ENCODE data around the gene COL15A1. TPM values are rescaled to one million over a fixed set of nuclear protein-coding genes. Genes with fewer than 3 reads are reported as not detected.

COL15A1 gene
- total RNA-seq, 2 experiments from 2014 or later, result not detected

DNA sequence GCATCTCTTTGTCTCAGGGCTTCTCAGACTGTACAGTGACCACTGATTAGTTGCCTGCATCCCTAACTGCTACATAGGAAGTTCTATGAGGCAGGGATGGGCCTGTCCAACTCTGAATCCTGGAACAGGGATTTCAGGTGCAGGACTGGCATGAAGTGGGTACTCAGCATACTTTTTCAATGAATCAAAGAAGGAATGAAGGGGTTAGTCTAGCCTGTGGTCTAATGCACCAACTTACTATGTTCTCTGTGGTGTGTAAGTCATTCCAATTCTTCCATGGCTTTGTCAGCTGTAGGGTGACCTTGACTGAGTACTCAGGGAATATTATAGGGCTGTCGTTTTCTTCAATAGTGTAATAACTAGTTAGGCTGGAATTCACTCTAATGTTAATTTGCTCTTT, 8.3 kb downstream of the COL15A1 start:
- no peaks in the 10 kb centered on the region for H3K36me3 Mint-ChIP-seq (ENCODE audit: low read depth)
- no peaks in the 10 kb centered on the region for H3K4me1 Mint-ChIP-seq
- ChIA-PET POLR2A (no interaction called here), CTCF (no interaction called here)
- H3K9me3 Mint-ChIP-seq (ENCODE audit: low read depth), result no peaks in the 10 kb centered on the region
- H3K4me3 Mint-ChIP-seq, result no peak overlapping the region
- ATAC-seq (no peak), DNase-seq (no peak)
- H3K27me3 Mint-ChIP-seq, result peaks cover 7% of the 10 kb centered on the region
- intact Hi-C loops (cut with DNase I, micrococcal nuclease), result no loop called here
- no peak overlapping the region for H3K27ac Mint-ChIP-seq

- H3K27me3 Mint-ChIP-seq, result peaks cover 6% of the 10 kb centered on the region
- H3K27ac Mint-ChIP-seq, result no peak overlapping the region
- no peaks in the 10 kb centered on the region for H3K36me3 Mint-ChIP-seq (ENCODE audit: low read depth)
- ChIA-PET POLR2A (no interaction called here), CTCF (no interaction called here)
- no peaks in the 10 kb centered on the region for H3K9me3 Mint-ChIP-seq (ENCODE audit: low read depth)
- intact Hi-C loops (cut with DNase I, micrococcal nuclease), result no loop called here
- no peaks in the 10 kb centered on the region for H3K4me1 Mint-ChIP-seq
- no peak overlapping the region for H3K4me3 Mint-ChIP-seq
- no peak for DNase-seq
- ATAC-seq, result no peak
Observed at GRCh38 chr9:98953581-98954243, 10.0 kb downstream of the COL15A1 start.

- Mint-ChIP-seq H3K27ac (no peak overlapping the region), H3K36me3 (ENCODE audit: low read depth) (no peaks in the 10 kb centered on the region), H3K4me3 (no peak overlapping the region), H3K27me3 (peaks cover 6% of the 10 kb centered on the region), H3K4me1 (no peaks in the 10 kb centered on the region), H3K9me3 (ENCODE audit: low read depth) (no peaks in the 10 kb centered on the region)
- ChIA-PET CTCF (interaction anchor here (1.0 kb wide), 1 partner anchor 97 kb away, joined by 4 read pairs; no protein-coding TSS in a partner anchor), POLR2A (no interaction called here)
- intact Hi-C loops (cut with DNase I, micrococcal nuclease), result no loop called here
- no peak for DNase-seq
- no peak for ATAC-seq
Observed at GRCh38 chr9:98954244-98954610, 10.5 kb downstream of the COL15A1 start.

DNA sequence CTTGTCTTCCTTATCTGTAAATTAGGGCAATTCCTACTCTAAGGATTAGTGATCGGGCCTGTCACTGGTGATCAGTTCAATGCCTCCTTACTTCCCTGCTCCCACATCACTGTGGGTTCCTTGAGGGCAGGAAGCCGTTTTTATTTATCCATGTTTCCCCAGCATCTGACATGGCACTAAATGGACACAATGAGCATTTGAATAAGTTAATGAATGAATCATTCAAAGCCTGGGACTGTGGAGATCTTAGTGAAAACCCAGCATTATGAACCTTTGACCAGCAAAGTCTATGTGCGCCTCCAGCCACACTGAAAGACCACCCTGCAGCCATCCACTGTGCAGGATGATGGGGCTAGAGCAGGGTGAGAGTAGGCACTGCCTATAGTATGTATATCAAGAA, 11.6 kb downstream of the COL15A1 start:
- Mint-ChIP-seq H3K27ac (no peak overlapping the region), H3K9me3 (ENCODE audit: low read depth) (no peaks in the 10 kb centered on the region), H3K4me1 (no peaks in the 10 kb centered on the region), H3K27me3 (peaks cover 7% of the 10 kb centered on the region), H3K4me3 (no peak overlapping the region), H3K36me3 (ENCODE audit: low read depth) (no peaks in the 10 kb centered on the region)
- no peak for ATAC-seq
- intact Hi-C loops (cut with DNase I, micrococcal nuclease), result no loop called here
- CTCF ChIA-PET, result interaction anchor here (0.7 to 1.0 kb wide), 3 partner anchors 41 to 277 kb away, joined by 3 to 4 read pairs (median 4); no protein-coding TSS in a partner anchor
- POLR2A ChIA-PET, result no interaction called here
- DNase-seq, result no peak

- Mint-ChIP-seq H3K27me3 (peaks cover 6% of the 10 kb centered on the region), H3K36me3 (ENCODE audit: low read depth) (no peaks in the 10 kb centered on the region), H3K4me1 (no peaks in the 10 kb centered on the region), H3K4me3 (no peak overlapping the region), H3K27ac (no peak overlapping the region), H3K9me3 (ENCODE audit: low read depth) (no peaks in the 10 kb centered on the region)
- ATAC-seq, result no peak
- intact Hi-C loops (cut with DNase I, micrococcal nuclease), result no loop called here
- ChIA-PET POLR2A (no interaction called here), CTCF (no interaction called here)
- no peak for DNase-seq
Observed at GRCh38 chr9:98957826-98958225, 14.1 kb downstream of the COL15A1 start.

- DNase-seq (no peak), ATAC-seq (no peak)
- Mint-ChIP-seq H3K9me3 (ENCODE audit: low read depth) (no peaks in the 10 kb centered on the region), H3K4me1 (no peaks in the 10 kb centered on the region), H3K36me3 (ENCODE audit: low read depth) (no peaks in the 10 kb centered on the region), H3K4me3 (no peak overlapping the region), H3K27ac (no peak overlapping the region), H3K27me3 (peaks cover 2% of the 10 kb centered on the region)
- ChIA-PET POLR2A (no interaction called here), CTCF (interaction anchor here (1.0 to 1.1 kb wide), 2 partner anchors 55 to 110 kb away, joined by 3 to 4 read pairs; no protein-coding TSS in a partner anchor)
- intact Hi-C loops (cut with DNase I, micrococcal nuclease), result no loop called here
Observed at GRCh38 chr9:98958271-98958984, 14.7 kb downstream of the COL15A1 start.

DNA sequence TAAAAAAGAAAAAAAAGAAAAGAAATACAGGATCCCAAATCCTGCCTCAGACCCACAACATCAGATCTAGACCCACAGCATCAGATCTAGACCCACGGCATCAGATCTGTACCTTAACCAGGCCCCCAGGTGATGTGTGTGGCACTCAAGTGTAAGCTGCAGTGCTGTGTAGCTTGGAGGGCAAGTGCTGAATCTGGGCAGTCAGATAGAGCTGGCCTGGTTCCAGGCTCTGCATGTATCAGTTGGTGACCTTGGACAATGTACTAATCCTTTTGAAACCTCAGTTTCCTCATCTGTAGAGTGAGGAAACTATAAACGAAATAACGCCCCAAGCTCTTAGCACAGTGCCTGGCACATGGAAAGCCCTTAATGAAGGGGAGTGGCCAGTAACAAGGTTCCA, 16.7 kb downstream of the COL15A1 start:
- ATAC-seq (no peak), DNase-seq (no peak)
- Mint-ChIP-seq H3K9me3 (ENCODE audit: low read depth) (no peaks in the 10 kb centered on the region), H3K4me3 (no peak overlapping the region), H3K36me3 (ENCODE audit: low read depth) (no peaks in the 10 kb centered on the region), H3K27ac (no peak overlapping the region), H3K27me3 (peaks cover 2% of the 10 kb centered on the region), H3K4me1 (no peaks in the 10 kb centered on the region)
- POLR2A ChIA-PET, result no interaction called here
- CTCF ChIA-PET, result interaction anchor here (0.7 kb wide), 1 partner anchor 39 kb away, joined by 3 read pairs; no protein-coding TSS in a partner anchor
- intact Hi-C loops (cut with DNase I, micrococcal nuclease), result no loop called here

DNA sequence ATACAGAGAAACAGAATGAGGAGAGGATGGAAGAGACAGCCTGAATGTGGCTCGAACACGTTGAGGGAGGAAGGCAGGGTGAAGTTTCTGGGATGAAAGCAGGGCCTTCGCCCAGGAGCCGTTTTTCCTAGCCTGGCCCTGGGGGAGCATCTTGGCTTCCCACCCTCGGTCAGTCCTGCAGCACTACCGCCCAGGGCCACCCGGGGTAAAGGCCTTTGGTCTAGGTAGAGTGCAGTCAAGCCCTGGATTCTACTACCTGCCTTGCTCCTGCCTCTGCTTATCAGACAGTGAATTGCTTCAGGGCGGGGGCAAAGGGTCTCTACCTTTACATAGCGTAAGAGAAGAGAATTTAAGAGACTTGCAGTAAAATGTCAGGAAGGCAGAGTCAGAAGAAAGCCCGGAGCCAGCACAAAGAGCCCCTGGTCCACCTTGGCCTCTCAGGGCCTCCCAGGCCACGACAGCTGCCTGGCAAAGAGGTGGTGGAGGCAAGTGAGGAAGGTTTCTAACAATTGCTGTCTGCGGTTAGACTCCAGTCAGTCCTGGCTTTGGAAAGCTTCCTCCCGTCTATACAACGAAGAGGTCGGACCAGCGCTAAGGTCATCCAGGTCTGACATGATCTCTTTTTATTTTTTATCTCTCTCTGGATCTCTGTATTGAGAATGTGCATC, 17.9 kb downstream of the COL15A1 start:
- intact Hi-C loops (cut with DNase I, micrococcal nuclease), result no loop called here
- POLR2A ChIA-PET, result no interaction called here
- peaks cover 2% of the 10 kb centered on the region for H3K27me3 Mint-ChIP-seq
- DNase-seq (no peak), ATAC-seq (no peak)
- H3K4me1 Mint-ChIP-seq, result no peaks in the 10 kb centered on the region
- no peaks in the 10 kb centered on the region for H3K9me3 Mint-ChIP-seq (ENCODE audit: low read depth)
- H3K36me3 Mint-ChIP-seq (ENCODE audit: low read depth), result no peaks in the 10 kb centered on the region
- no peak overlapping the region for H3K27ac Mint-ChIP-seq
- no peak overlapping the region for H3K4me3 Mint-ChIP-seq
- CTCF ChIA-PET, result no interaction called here

GRCh38 chr9:98962181-98962560, 18.5 kb downstream of the COL15A1 start:
- Mint-ChIP-seq H3K9me3 (ENCODE audit: low read depth) (no peaks in the 10 kb centered on the region), H3K4me1 (no peaks in the 10 kb centered on the region), H3K27ac (no peak overlapping the region), H3K27me3 (peaks cover 2% of the 10 kb centered on the region), H3K36me3 (ENCODE audit: low read depth) (no peaks in the 10 kb centered on the region), H3K4me3 (no peak overlapping the region)
- DNase-seq (no peak), ATAC-seq (no peak)
- POLR2A ChIA-PET, result no interaction called here
- CTCF ChIA-PET, result no interaction called here
- intact Hi-C loops (cut with DNase I, micrococcal nuclease), result no loop called here

DNA sequence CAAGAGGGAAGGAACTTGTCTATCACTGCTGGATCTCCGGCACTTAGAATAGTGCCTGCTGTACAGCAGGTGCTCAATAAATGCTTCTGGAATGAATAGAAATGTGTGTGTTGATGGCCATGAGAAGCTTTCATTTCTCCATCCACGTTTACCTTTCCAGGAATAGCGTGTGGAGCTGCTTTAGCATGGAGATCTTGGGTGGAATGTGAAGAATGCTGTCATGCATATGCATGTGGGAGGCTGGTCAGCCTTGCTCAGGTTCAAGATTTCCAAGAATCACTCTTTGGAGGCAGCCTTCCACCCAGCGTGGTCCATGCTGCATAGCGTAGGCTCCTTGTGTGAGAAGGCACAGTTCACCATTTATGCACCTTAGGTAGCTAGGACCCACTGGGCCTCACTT, 19.2 kb downstream of the COL15A1 start:
- ChIA-PET CTCF (no interaction called here), POLR2A (no interaction called here)
- intact Hi-C loops (cut with DNase I, micrococcal nuclease), result no loop called here
- Mint-ChIP-seq H3K27me3 (peaks cover 2% of the 10 kb centered on the region), H3K9me3 (ENCODE audit: low read depth) (no peaks in the 10 kb centered on the region), H3K36me3 (ENCODE audit: low read depth) (no peaks in the 10 kb centered on the region), H3K4me3 (no peak overlapping the region), H3K27ac (no peak overlapping the region), H3K4me1 (no peaks in the 10 kb centered on the region)
- DNase-seq, result no peak
- ATAC-seq, result no peak

- CTCF ChIA-PET, result interaction anchor here (0.7 kb wide), 1 partner anchor 9 kb away, joined by 3 read pairs; no protein-coding TSS in a partner anchor
- H3K36me3 Mint-ChIP-seq (ENCODE audit: low read depth), result no peaks in the 10 kb centered on the region
Observed at GRCh38 chr9:98964201-98964600, 20.5 kb downstream of the COL15A1 start.

GRCh38 chr9:98964911-98965336, 21.2 kb downstream of the COL15A1 start:
- Mint-ChIP-seq H3K36me3 (ENCODE audit: low read depth) (no peaks in the 10 kb centered on the region), H3K27me3 (no peaks in the 10 kb centered on the region), H3K27ac (no peak overlapping the region), H3K4me1 (no peaks in the 10 kb centered on the region), H3K9me3 (ENCODE audit: low read depth) (no peaks in the 10 kb centered on the region), H3K4me3 (no peak overlapping the region)
- DNase-seq, result no peak
- POLR2A ChIA-PET, result no interaction called here
- intact Hi-C loops (cut with DNase I, micrococcal nuclease), result no loop called here
- ATAC-seq, result no peak
- CTCF ChIA-PET, result interaction anchor here (0.8 to 1.5 kb wide), 2 partner anchors 32 to 34 kb away, joined by 3 read pairs; no protein-coding TSS in a partner anchor

More at GRCh38 chr9:98964201-98964600, 20.5 kb downstream of the COL15A1 start:
- ATAC-seq (no peak), DNase-seq (no peak)
- H3K4me1 Mint-ChIP-seq, result no peaks in the 10 kb centered on the region
- intact Hi-C loops (cut with DNase I, micrococcal nuclease), result no loop called here
- POLR2A ChIA-PET, result no interaction called here
- peaks cover 2% of the 10 kb centered on the region for H3K27me3 Mint-ChIP-seq
- H3K9me3 Mint-ChIP-seq (ENCODE audit: low read depth), result no peaks in the 10 kb centered on the region
- H3K4me3 Mint-ChIP-seq, result no peak overlapping the region
- no peak overlapping the region for H3K27ac Mint-ChIP-seq

Measured in activated CD4-positive, alpha-beta T cell treated with anti-CD3 and anti-CD28 coated beads for 36 hours (primary cell).